ENCODE measurements around the gene SVOP.
"Not testable (repeated sequence)": the region's sequence is repeated elsewhere in the genome, so short reads cannot be mapped to it uniquely, and the experiment has no call there.

SVOP gene

GRCh38 chr12:109053382-109054123 is 32.7 kb upstream of the SVOP start:
- H3K4me3 ChIP-seq (ENCODE audit: low read length), result peak overlapping the region; percentile 99
- H3K27me3 ChIP-seq (ENCODE audit: control insufficient read depth, insufficient read depth, low read length), result no peaks in the 10 kb centered on the region
- peak overlapping the region; percentile 100 for H3K4me2 ChIP-seq (ENCODE audit: low read length)
- H3K4me1 ChIP-seq (ENCODE audit: control insufficient read depth, insufficient read depth, low read length), result peaks cover 15% of the 10 kb centered on the region
- H3K9ac ChIP-seq (ENCODE audit: low read depth, low read length), result peak overlapping the region; percentile 95
- no peaks in the 10 kb centered on the region for H3K9me3 ChIP-seq (replicated peaks; ENCODE audit: low read length)
- H3K36me3 ChIP-seq (ENCODE audit: insufficient read depth, low read length), result no peaks in the 10 kb centered on the region

- peak within 1 kb of the TSS; percentile 99 for H3K4me3 ChIP-seq (ENCODE audit: low read length)
- peak within 1 kb of the TSS; percentile 95 for H3K9ac ChIP-seq (ENCODE audit: low read depth, low read length)
- peaks cover 15% of the 10 kb centered on the region for H3K4me1 ChIP-seq (ENCODE audit: control insufficient read depth, insufficient read depth, low read length)
- H3K36me3 ChIP-seq (ENCODE audit: insufficient read depth, low read length), result no peaks in the 10 kb centered on the region
- no peaks in the 10 kb centered on the region for H3K27me3 ChIP-seq (ENCODE audit: control insufficient read depth, insufficient read depth, low read length)
- no peaks in the 10 kb centered on the region for H3K9me3 ChIP-seq (replicated peaks; ENCODE audit: low read length)
- peak within 1 kb of the TSS; percentile 100 for H3K4me2 ChIP-seq (ENCODE audit: low read length)
Observed at GRCh38 chr12:109052414-109053323, 31.8 kb upstream of the SVOP start, which contains the start of gene USP30. TSS of gene USP30 (plus strand) at chr12:109052576. CDS start at chr12:109052679, 103 bp downstream.

GRCh38 chr12:109052097-109052413 is 31.2 kb upstream of the SVOP start:
- Histone ChIP-seq H3K4me3 (ENCODE audit: low read length) (peak overlapping the region; percentile 99), H3K9ac (ENCODE audit: low read depth, low read length) (peak overlapping the region; percentile 95), H3K36me3 (ENCODE audit: insufficient read depth, low read length) (no peaks in the 10 kb centered on the region), H3K4me1 (ENCODE audit: control insufficient read depth, insufficient read depth, low read length) (peaks cover 15% of the 10 kb centered on the region), H3K4me2 (ENCODE audit: low read length) (peak overlapping the region; percentile 81), H3K9me3 (replicated peaks; ENCODE audit: low read length) (no peaks in the 10 kb centered on the region), H3K27me3 (ENCODE audit: control insufficient read depth, insufficient read depth, low read length) (no peaks in the 10 kb centered on the region)

- not testable (repeated sequence) for H3K9ac ChIP-seq (ENCODE audit: low read depth, low read length); H3K4me2 ChIP-seq (ENCODE audit: low read length); H3K36me3 ChIP-seq (ENCODE audit: insufficient read depth, low read length); H3K27me3 ChIP-seq (ENCODE audit: control insufficient read depth, insufficient read depth, low read length); H3K4me3 ChIP-seq (ENCODE audit: low read length); H3K9me3 ChIP-seq (replicated peaks; ENCODE audit: low read length)
- H3K4me1 ChIP-seq (ENCODE audit: control insufficient read depth, insufficient read depth, low read length), result peaks cover 15% of the 10 kb centered on the region
Observed at GRCh38 chr12:109049794-109050193, 28.9 kb upstream of the SVOP start.

- not testable (repeated sequence) for H3K4me3 ChIP-seq (ENCODE audit: low read length); H3K4me2 ChIP-seq (ENCODE audit: low read length); H3K27me3 ChIP-seq (ENCODE audit: control insufficient read depth, insufficient read depth, low read length); H3K36me3 ChIP-seq (ENCODE audit: insufficient read depth, low read length); H3K9ac ChIP-seq (ENCODE audit: low read depth, low read length); H3K9me3 ChIP-seq (replicated peaks; ENCODE audit: low read length)
- H3K4me1 ChIP-seq (ENCODE audit: control insufficient read depth, insufficient read depth, low read length), result peaks cover 13% of the 10 kb centered on the region
Observed at GRCh38 chr12:109048706-109049105, 27.8 kb upstream of the SVOP start.

GRCh38 chr12:109047081-109047805 is 26.4 kb upstream of the SVOP start:
- peaks cover 7% of the 10 kb centered on the region for H3K27me3 ChIP-seq (ENCODE audit: control insufficient read depth, insufficient read depth, low read length)

GRCh38 chr12:109044241-109044640 is 23.4 kb upstream of the SVOP start:
- no peak overlapping the region for H3K4me2 ChIP-seq (ENCODE audit: low read length)
- peaks cover 11% of the 10 kb centered on the region for H3K27me3 ChIP-seq (ENCODE audit: control insufficient read depth, insufficient read depth, low read length)
- no peak overlapping the region for H3K4me3 ChIP-seq (ENCODE audit: low read length)
- no peaks in the 10 kb centered on the region for H3K36me3 ChIP-seq (ENCODE audit: insufficient read depth, low read length)
- H3K9me3 ChIP-seq (replicated peaks; ENCODE audit: low read length), result no peaks in the 10 kb centered on the region
- H3K9ac ChIP-seq (ENCODE audit: low read depth, low read length), result no peak overlapping the region
- no peaks in the 10 kb centered on the region for H3K4me1 ChIP-seq (ENCODE audit: control insufficient read depth, insufficient read depth, low read length)

More at GRCh38 chr12:109047081-109047805, 26.4 kb upstream of the SVOP start:
- peaks cover 4% of the 10 kb centered on the region for H3K4me1 ChIP-seq (ENCODE audit: control insufficient read depth, insufficient read depth, low read length)
- no peak overlapping the region for H3K4me3 ChIP-seq (ENCODE audit: low read length)
- no peak overlapping the region for H3K4me2 ChIP-seq (ENCODE audit: low read length)
- H3K9ac ChIP-seq (ENCODE audit: low read depth, low read length), result no peak overlapping the region
- H3K36me3 ChIP-seq (ENCODE audit: insufficient read depth, low read length), result no peaks in the 10 kb centered on the region
- no peaks in the 10 kb centered on the region for H3K9me3 ChIP-seq (replicated peaks; ENCODE audit: low read length)

GRCh38 chr12:109036975-109037374 is 16.1 kb upstream of the SVOP start:
- Histone ChIP-seq H3K4me3 (ENCODE audit: low read length) (no peak overlapping the region), H3K4me2 (ENCODE audit: low read length) (no peak overlapping the region), H3K4me1 (ENCODE audit: control insufficient read depth, insufficient read depth, low read length) (no peaks in the 10 kb centered on the region), H3K9ac (ENCODE audit: low read depth, low read length) (no peak overlapping the region), H3K9me3 (replicated peaks; ENCODE audit: low read length) (no peaks in the 10 kb centered on the region), H3K27me3 (ENCODE audit: control insufficient read depth, insufficient read depth, low read length) (peaks cover 1% of the 10 kb centered on the region), H3K36me3 (ENCODE audit: insufficient read depth, low read length) (no peaks in the 10 kb centered on the region)

- H3K4me3 ChIP-seq (ENCODE audit: low read length), result no peak overlapping the region
- H3K9ac ChIP-seq (ENCODE audit: low read depth, low read length), result no peak overlapping the region
- H3K4me1 ChIP-seq (ENCODE audit: control insufficient read depth, insufficient read depth, low read length), result no peaks in the 10 kb centered on the region
- H3K9me3 ChIP-seq (replicated peaks; ENCODE audit: low read length), result no peaks in the 10 kb centered on the region
- H3K4me2 ChIP-seq (ENCODE audit: low read length), result no peak overlapping the region
- no peaks in the 10 kb centered on the region for H3K36me3 ChIP-seq (ENCODE audit: insufficient read depth, low read length)
- peaks cover 16% of the 10 kb centered on the region for H3K27me3 ChIP-seq (ENCODE audit: control insufficient read depth, insufficient read depth, low read length)
Observed at GRCh38 chr12:109033239-109034196, 12.7 kb upstream of the SVOP start.

- Histone ChIP-seq H3K9ac (ENCODE audit: low read depth, low read length) (no peak overlapping the region), H3K4me2 (ENCODE audit: low read length) (no peak overlapping the region), H3K27me3 (ENCODE audit: control insufficient read depth, insufficient read depth, low read length) (peaks cover 16% of the 10 kb centered on the region), H3K4me1 (ENCODE audit: control insufficient read depth, insufficient read depth, low read length) (no peaks in the 10 kb centered on the region), H3K4me3 (ENCODE audit: low read length) (no peak overlapping the region), H3K36me3 (ENCODE audit: insufficient read depth, low read length) (no peaks in the 10 kb centered on the region), H3K9me3 (replicated peaks; ENCODE audit: low read length) (no peaks in the 10 kb centered on the region)
Observed at GRCh38 chr12:109029411-109029810, 8.5 kb upstream of the SVOP start.

Data from skeletal muscle satellite cell (primary cell).